ENCODE measurements around the gene FAM98B. TPM values are rescaled to one million over a fixed set of nuclear protein-coding genes. Genes with fewer than 3 reads are reported as not detected.

The FAM98B gene
- total RNA-seq, 1 donor from 2014 or later: 24.8 TPM

DNA sequence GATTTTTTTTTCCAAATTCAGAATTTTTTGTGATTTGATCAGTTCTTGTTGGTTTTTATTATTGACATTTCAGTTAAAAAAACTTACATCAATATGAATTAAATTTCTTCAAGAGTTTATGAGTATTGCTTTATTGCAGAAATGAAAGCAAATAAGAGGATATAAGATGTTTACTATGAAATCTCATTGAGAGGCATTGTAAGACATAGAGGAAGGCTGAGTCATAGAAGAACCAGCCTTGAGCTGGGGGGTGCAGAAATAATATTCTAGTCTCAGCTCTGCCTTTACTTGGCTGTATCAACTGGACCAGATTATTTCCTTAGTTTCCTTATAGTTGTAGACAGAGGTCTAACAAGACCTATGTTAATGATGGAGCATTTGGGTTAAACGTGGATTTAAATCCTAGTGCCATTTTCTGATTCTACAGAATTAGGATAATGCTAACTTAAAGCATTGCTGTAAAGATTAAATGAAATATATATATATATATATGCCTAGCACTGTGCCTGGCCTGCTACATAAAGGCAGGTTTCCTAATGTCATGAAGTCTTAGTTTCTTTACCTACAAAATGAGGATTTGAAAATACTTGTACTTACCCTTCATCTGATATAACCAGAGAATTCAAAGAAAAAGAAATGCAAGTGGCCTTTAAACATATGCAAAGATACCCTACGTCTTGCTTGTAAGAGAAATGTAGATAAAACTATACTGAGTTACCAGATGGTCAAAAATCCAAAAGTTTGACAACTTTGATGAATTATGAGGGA is 7.3 kb downstream of the FAM98B start:
- ATAC-seq (peak; percentile 61), DNase-seq (no peak)
- Histone ChIP-seq H3K27ac (no peak overlapping the region), H3K9me3 (no peaks in the 10 kb centered on the region), H3K36me3 (no peaks in the 10 kb centered on the region), H3K4me1 (peaks cover 2% of the 10 kb centered on the region), H3K4me3 (no peak overlapping the region), H3K27me3 (no peaks in the 10 kb centered on the region)
- TF ChIP-seq, protein P1, sequence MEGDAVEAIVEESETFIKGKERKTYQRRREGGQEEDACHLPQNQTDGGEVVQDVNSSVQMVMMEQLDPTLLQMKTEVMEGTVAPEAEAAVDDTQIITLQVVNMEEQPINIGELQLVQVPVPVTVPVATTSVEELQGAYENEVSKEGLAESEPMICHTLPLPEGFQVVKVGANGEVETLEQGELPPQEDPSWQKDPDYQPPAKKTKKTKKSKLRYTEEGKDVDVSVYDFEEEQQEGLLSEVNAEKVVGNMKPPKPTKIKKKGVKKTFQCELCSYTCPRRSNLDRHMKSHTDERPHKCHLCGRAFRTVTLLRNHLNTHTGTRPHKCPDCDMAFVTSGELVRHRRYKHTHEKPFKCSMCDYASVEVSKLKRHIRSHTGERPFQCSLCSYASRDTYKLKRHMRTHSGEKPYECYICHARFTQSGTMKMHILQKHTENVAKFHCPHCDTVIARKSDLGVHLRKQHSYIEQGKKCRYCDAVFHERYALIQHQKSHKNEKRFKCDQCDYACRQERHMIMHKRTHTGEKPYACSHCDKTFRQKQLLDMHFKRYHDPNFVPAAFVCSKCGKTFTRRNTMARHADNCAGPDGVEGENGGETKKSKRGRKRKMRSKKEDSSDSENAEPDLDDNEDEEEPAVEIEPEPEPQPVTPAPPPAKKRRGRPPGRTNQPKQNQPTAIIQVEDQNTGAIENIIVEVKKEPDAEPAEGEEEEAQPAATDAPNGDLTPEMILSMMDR (IDR thresholded peaks at IDR 0.05): no peak
- intact Hi-C loops (cut with DNase I): no loop called here

DNA sequence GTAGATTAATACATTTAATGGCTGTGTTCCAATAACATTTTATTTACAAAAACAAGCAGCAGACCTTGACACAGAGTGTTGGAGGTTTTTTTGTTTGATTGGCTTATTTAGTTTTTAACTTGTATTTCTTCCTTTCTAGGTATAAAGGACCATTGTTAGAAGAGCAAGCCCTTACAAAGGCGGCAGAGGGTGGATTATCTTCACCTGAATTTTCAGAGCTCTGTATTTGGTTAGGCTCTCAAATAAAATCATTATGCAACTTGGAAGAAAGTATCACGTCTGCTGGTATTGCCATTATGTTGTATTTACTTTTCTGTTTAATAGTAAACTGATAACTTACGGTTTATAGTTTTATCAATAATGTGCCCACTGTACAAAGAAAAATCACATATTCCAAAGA is 10.0 kb downstream of the FAM98B start:
- Histone ChIP-seq H3K36me3 (no peaks in the 10 kb centered on the region), H3K27ac (no peak overlapping the region), H3K27me3 (no peaks in the 10 kb centered on the region), H3K4me3 (no peak overlapping the region), H3K9me3 (no peaks in the 10 kb centered on the region), H3K4me1 (no peaks in the 10 kb centered on the region)
- no peak for ATAC-seq
- DNase-seq: no peak
- intact Hi-C loops (cut with DNase I): no loop called here
- TF ChIP-seq, protein P1 (IDR thresholded peaks at IDR 0.05): no peak

DNA sequence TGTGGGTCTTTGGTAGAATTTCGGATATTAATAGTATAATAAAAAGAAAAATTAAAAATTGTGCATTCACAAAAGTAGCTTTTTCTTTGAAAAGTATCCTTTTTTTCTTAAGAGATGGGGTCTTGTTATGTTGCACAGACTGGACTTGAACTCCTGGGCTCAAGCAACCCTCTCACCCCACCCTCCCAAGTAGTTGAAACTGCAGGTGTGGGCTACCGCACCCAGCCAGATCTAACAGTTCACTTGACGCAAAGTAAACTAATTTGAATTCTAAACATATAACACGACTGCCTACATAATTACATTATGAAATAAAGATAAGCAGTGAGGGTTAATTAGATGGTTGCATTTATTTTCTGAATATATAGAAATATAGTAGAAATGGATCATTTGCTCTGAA is 10.7 kb downstream of the FAM98B start:
- intact Hi-C loops (cut with DNase I): no loop called here
- Histone ChIP-seq H3K27ac (no peak overlapping the region), H3K27me3 (no peaks in the 10 kb centered on the region), H3K4me1 (no peaks in the 10 kb centered on the region), H3K4me3 (no peak overlapping the region), H3K9me3 (no peaks in the 10 kb centered on the region), H3K36me3 (no peaks in the 10 kb centered on the region)
- DNase-seq (no peak), ATAC-seq (no peak)
- TF ChIP-seq, protein P1 (IDR thresholded peaks at IDR 0.05): no peak

DNA sequence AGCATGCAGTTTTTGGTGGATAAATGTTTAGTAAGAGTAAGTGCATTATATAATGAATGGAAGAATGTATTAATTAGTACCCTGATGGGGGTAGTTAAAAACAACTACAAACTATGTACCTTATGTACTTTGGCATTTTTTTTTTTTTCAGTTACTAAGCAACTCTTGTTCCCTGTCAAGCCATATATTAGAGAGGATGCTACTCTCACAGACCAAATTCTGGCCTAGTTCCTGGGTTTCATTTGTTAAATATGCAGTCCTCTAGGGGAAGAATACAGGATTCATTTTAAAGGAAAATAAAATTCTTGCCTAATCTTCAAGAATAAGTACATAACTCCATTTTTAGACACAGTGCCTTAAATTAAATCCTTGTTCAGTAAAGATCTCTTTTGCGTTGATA is 16.9 kb downstream of the FAM98B start:
- Histone ChIP-seq H3K4me3 (no peak overlapping the region), H3K4me1 (no peaks in the 10 kb centered on the region), H3K9me3 (no peaks in the 10 kb centered on the region), H3K36me3 (peaks cover 41% of the 10 kb centered on the region), H3K27me3 (no peaks in the 10 kb centered on the region), H3K27ac (no peak overlapping the region)
- DNase-seq: no peak
- TF ChIP-seq, protein P1 (IDR thresholded peaks at IDR 0.05): no peak
- ATAC-seq: no peak
- intact Hi-C loops (cut with DNase I): no loop called here

DNA sequence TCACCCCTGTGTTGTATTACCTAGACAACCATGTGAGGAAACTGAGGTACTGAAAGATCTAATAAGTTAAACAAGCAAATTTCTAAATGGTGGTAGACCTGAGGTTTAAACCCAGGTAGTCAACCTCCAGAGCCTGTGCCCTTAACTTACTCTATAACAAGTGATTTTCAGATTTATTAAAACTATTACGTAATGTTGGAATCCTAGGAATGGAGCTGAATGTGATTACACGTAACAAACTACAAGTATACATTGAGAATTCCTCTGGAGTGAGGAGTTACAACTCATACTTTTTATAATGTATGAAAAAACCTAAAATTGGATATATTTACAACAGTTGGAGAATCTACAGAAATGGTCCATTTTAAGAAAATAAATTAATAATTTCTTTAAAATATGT is 18.0 kb downstream of the FAM98B start:
- Histone ChIP-seq H3K36me3 (peaks cover 49% of the 10 kb centered on the region), H3K4me3 (no peak overlapping the region), H3K9me3 (no peaks in the 10 kb centered on the region), H3K4me1 (no peaks in the 10 kb centered on the region), H3K27ac (no peak overlapping the region), H3K27me3 (no peaks in the 10 kb centered on the region)
- TF ChIP-seq, protein P1 (IDR thresholded peaks at IDR 0.05): no peak
- DNase-seq (no peak), ATAC-seq (no peak)
- intact Hi-C loops (cut with DNase I): no loop called here

Data from upper lobe of right lung (tissue), 1 donor.